Mesothelial cell of epicardium (in vitro differentiated cells): ENCODE measurements around the gene BPTF. TPM values are rescaled to one million over a fixed set of nuclear protein-coding genes. Genes with fewer than 3 reads are reported as not detected.
"Not testable (repeated sequence)": the region's sequence is repeated elsewhere in the genome, so short reads cannot be mapped to it uniquely, and the experiment has no call there.

ENCODE experiments used
- DNase-seq, 2 experiments: peaks; one replicate each; pipeline ENCODE4 v3.0.0; 2021; ENCODE audit warnings: low spot score in 2 of 2; ENCODE audit not compliant: unreplicated experiment in 2 of 2
- H3K27ac Mint-ChIP-seq: 2 replicates; pipeline ENCODE4 v1.8.0; 2021; ENCODE audit warnings: mixed read lengths
- H3K27me3 Mint-ChIP-seq: 2 replicates; pipeline ENCODE4 v1.8.0; 2021; ENCODE audit warnings: low read depth, mixed read lengths
- H3K36me3 Mint-ChIP-seq: 2 replicates; pipeline ENCODE4 v1.8.0; 2021; ENCODE audit warnings: mixed read lengths
- H3K4me1 Mint-ChIP-seq: 2 replicates; pipeline ENCODE4 v1.8.0; 2021; ENCODE audit warnings: mixed read lengths
- H3K4me3 Mint-ChIP-seq: 2 replicates; pipeline ENCODE4 v1.8.0; 2021; ENCODE audit warnings: mild to moderate bottlenecking, moderate library complexity, mixed read lengths
- H3K9me3 Mint-ChIP-seq: 2 replicates; pipeline ENCODE4 v1.8.0; 2021; ENCODE audit warnings: mixed read lengths
- total RNA-seq: library from RNA; stranded (reverse); gene quantifications from 3 replicates; pipeline ENCODE4 v1.2.1, GENCODE V29; 2021
- TF ChIP-seq, protein P1 (sequence below): fragments of 200-600 bp; sonication (generic); IDR thresholded peaks from one replicate; pipeline ENCODE4 v1.5.0; 2021; ENCODE audit warnings: antibody characterized with exemption; ENCODE audit not compliant: unreplicated experiment

BPTF gene
- total RNA-seq, 1 donor from 2014 or later, result 172 TPM

DNA sequence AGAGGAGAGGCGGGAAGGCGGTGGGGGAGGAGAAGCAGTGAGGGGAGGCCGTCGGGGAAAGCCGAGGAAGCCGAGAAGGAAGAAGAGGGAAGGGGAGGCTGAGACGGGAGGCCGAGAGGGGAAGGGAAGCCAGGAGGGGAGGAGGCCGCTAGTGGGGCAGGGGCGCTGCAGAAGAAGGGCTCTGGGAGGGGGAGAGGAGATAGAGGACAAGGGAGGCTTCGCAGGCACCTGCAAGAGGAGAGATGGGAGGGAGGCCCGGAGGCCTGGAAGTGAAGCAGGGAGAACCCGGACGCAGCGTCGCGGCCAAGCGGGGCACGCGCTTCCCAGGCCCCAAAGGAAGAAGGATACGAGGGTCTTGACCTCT lies 168.7 kb downstream of the BPTF start:
- peak overlapping the region; percentile 87 for H3K27ac Mint-ChIP-seq
- H3K9me3 Mint-ChIP-seq, result no peaks in the 10 kb centered on the region
- TF ChIP-seq, protein P1, sequence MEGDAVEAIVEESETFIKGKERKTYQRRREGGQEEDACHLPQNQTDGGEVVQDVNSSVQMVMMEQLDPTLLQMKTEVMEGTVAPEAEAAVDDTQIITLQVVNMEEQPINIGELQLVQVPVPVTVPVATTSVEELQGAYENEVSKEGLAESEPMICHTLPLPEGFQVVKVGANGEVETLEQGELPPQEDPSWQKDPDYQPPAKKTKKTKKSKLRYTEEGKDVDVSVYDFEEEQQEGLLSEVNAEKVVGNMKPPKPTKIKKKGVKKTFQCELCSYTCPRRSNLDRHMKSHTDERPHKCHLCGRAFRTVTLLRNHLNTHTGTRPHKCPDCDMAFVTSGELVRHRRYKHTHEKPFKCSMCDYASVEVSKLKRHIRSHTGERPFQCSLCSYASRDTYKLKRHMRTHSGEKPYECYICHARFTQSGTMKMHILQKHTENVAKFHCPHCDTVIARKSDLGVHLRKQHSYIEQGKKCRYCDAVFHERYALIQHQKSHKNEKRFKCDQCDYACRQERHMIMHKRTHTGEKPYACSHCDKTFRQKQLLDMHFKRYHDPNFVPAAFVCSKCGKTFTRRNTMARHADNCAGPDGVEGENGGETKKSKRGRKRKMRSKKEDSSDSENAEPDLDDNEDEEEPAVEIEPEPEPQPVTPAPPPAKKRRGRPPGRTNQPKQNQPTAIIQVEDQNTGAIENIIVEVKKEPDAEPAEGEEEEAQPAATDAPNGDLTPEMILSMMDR, result no peak
- peak overlapping the region; percentile 71 for H3K4me3 Mint-ChIP-seq
- peaks cover 20% of the 10 kb centered on the region for H3K27me3 Mint-ChIP-seq
- DNase-seq, result no peak
- H3K4me1 Mint-ChIP-seq, result peaks cover 27% of the 10 kb centered on the region
- H3K36me3 Mint-ChIP-seq, result no peaks in the 10 kb centered on the region

DNA sequence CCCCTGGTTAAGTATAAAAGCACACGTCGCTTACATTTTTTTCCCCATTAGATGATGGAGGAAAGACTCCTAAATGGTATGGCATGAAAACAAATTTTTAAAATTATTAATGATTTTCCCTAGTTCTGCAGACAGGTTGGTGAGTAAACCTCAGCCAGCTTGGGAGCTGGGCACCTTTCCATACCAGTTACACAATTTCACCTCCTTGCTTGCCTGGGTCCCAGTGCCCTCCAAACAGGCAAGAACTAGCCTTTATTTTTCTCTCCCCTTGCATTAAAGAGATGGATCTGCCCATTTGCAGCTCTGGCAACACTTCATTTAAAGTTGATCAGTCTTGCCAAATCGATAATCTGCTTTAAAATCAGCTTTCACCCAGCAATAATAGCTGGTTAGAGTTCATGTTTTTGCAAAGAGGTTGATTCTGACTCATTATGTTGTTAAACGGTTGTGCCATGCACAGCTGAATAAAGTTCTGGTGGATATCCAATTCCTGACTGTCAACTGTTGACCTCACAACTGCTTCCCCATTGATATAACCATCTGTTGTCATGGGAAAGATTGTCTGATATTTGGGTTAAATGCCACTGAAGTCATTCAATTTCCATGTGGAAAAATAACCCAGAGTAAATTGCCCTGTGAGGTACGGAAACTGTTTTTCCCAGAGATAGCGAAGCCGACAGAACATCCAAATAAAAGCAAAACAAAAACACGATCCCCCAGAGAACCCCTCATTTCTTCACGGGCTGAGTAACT lies 169.7 kb downstream of the BPTF start:
- Mint-ChIP-seq H3K27ac (peak overlapping the region; percentile 87), H3K4me1 (peaks cover 27% of the 10 kb centered on the region), H3K9me3 (no peaks in the 10 kb centered on the region), H3K27me3 (peaks cover 20% of the 10 kb centered on the region), H3K4me3 (peak overlapping the region; percentile 71), H3K36me3 (no peaks in the 10 kb centered on the region)
- DNase-seq, result no peak
- TF ChIP-seq, protein P1, result no peak

DNA sequence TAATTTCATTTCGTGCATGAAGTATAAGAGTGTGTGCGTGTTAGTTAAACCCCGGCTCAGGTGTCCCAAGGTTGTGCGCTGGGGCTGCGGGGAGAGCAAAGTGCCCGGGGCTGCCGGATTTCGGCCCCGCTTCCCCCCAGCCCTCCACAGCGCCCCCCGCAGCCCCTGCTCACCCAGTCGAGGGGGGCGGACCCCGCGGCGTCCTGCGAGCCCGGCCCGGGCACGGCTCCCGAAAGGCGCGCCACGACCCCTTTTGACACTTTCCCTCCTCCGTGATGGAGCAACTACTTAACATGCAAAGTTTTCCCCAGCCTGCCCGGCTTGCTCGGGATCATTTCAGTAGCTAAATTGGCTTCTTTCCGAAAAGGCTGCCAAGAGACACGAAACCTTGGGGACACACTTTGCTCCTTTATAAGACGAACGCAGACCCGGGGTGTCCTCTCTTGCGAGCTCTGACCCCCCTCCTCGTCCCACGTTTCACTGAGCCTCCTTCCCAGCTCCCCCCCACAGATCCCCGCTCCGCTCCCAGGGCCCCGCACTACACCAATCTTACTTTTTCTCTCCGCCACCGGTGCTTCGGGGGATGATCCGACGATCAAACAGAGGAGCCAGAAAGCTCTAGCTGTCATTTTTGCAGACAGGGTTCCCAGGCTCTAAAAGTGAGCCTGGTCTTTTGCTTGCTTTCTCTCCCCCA lies 170.4 kb downstream of the BPTF start:
- Mint-ChIP-seq H3K27me3 (peaks cover 20% of the 10 kb centered on the region), H3K4me1 (peaks cover 27% of the 10 kb centered on the region), H3K9me3 (no peaks in the 10 kb centered on the region), H3K36me3 (no peaks in the 10 kb centered on the region), H3K4me3 (peak overlapping the region; percentile 71), H3K27ac (peak overlapping the region; percentile 4)
- DNase-seq, result peak in 1 of 2 experiments; percentile 56
- TF ChIP-seq, protein P1, result no peak

DNA sequence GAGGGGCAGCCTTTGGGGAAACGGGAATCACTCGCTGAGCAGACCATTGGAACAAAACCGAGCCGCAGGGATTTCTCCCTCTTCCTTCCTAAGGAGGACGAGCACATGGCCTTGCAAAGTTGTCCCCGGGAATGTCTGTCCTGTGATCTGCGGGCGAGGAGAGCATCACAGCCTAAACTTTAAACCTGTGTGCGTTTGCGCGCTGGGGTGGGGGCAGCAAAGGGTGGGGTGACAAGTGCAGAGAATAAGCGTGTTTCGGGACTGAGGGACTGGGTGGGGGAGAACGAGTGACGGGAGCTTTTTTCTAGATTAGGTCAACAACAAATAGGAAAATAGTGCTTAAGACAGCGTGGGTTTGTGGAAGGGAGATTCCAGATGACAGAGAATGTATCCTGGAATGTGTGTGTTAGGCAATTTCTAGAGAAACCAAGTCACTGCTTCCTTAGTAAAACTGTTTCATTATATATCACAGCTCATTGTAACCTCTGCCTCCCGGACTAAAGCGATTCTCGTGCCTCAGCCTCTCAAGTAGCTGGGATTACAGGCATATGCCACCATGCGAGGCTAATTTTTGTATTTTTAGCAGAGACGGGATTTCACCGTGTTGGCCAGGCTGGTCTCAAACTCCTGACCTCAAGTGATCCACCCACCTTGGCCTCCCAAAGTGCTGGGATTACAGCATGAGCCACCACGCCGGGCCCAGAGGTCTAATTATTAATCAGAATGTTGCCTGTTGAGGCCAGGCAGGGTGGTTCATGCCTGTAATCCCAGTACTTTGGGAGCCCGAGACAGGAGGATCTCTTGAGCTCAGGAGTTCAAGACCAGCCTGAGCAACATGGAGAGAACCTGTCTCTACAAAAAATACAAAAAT lies 171.2 kb downstream of the BPTF start, which contains the start of gene C17orf58:
Gene C17orf58, minus strand, starts transcription at position 169 of the 871 bp plus-strand sequence. CDS start 271 bp downstream, outside the sequence.
- H3K27ac Mint-ChIP-seq, result peak within 1 kb of the TSS; percentile 4
- H3K4me3 Mint-ChIP-seq, result peak within 1 kb of the TSS; percentile 71
- not testable (repeated sequence) for H3K36me3 Mint-ChIP-seq, H3K9me3 Mint-ChIP-seq, DNase-seq
- peaks cover 27% of the 10 kb centered on the region for H3K4me1 Mint-ChIP-seq
- H3K27me3 Mint-ChIP-seq, result peaks cover 20% of the 10 kb centered on the region

DNA sequence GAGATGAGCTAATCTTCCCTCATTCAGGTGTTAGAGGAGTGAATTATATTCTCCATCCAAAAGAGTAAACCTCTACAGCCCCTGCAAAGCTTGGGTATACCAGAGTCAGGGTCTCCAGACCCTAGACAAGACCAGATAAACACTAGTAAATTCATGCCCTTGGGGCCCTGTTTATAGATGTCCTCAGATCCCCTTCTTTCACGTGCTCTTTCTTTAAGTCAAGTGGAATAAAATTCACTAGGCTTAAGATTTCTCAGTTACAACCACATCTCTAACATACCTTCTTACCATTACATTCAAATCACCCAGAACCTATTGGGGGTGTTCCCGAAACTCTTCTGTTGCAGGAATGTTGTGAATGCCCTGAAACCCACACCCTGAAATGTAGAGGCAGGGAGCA lies 173.2 kb downstream of the BPTF start:
- DNase-seq, result no peak
- Mint-ChIP-seq H3K4me3 (no peak overlapping the region), H3K9me3 (no peaks in the 10 kb centered on the region), H3K4me1 (peaks cover 23% of the 10 kb centered on the region), H3K27ac (no peak overlapping the region), H3K36me3 (no peaks in the 10 kb centered on the region), H3K27me3 (peaks cover 20% of the 10 kb centered on the region)
- TF ChIP-seq, protein P1, result no peak
